NCI-H1417 treated with DMSO at 0.1 percent for 48 hours (cell line): ENCODE measurements around the gene MASP1.

Experiments used
- DNase-seq: peaks from one replicate; lab custom pipeline; 2025; lab: John Stamatoyannopoulos, UW

MASP1 gene

DNA sequence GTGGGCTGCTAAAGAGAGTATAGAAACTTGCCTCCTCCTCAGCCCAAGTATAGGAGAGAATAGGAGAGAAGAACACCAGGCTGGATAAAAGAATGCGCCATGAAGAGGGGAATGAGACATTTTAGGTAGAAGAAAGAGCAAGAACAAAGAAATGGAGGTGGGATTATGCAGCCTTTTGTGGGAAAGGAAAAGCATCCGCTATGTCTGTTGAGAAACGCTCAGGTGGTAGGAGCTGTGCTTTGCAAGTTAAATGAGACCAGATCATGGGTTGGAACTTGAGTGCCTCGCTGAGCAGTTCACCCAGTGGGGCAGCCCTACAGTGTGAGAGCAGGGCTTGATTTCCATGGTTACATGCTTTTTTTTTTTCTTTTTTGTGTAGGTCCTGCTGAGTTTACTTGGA lies 105.8 kb downstream of the MASP1 start:
- no peak for DNase-seq
